Endothelial cell of umbilical vein (primary cell): ENCODE data around the gene WBP1L. TPM values are rescaled to one million over a fixed set of nuclear protein-coding genes. Genes with fewer than 3 reads are reported as not detected.

Experiments
- BruUV-seq: library from RNA; stranded (reverse); fragments of 400-500 nt; replicated peaks from 2 replicates; lab custom pipeline; 2021; lab: Mats Ljungman, UMichigan
- CTCF ChIA-PET: fragments of 300-600, 350-600 bp; sonication (Branson Sonifier 250); formaldehyde crosslinking; loops from one replicate; lab custom pipeline; 2021; ENCODE audit warnings: antibody characterized with exemption, inconsistent platforms; lab: Charles Lee
- POLR2A ChIA-PET: fragments of 300-600, 350-600 bp; sonication (Branson Sonifier 250); formaldehyde crosslinking; loops from one replicate; lab custom pipeline; 2021; ENCODE audit warnings: antibody characterized with exemption, inconsistent platforms; lab: Charles Lee
- DNase-seq: peaks from one replicate; pipeline ENCODE4 v3.0.0-alpha.2; 2011; ENCODE audit warnings: low read depth, low spot score
- FAIRE-seq: peaks from 2 replicates; lab custom pipeline; 2011; peaks lifted over from hg19 to GRCh38; lab: Jason Lieb, UNC
- H2AFZ ChIP-seq: 2 replicates; pipeline ENCODE4 v1.6.0; 2012; ENCODE audit warnings: low read depth, low read length, control low read depth, inconsistent platforms
- H3K27ac ChIP-seq: 2 replicates; pipeline ENCODE4 v1.5.1; 2011; ENCODE audit warnings: low read depth, mild to moderate bottlenecking, control low read depth, low read length, moderate library complexity; ENCODE audit not compliant: insufficient read depth
- H3K27me3 ChIP-seq, 2 experiments: 2 replicates each; pipeline versions ENCODE4 v1.6.0 to v1.6.1; 2011; ENCODE audit warnings: low read length in 2 of 2, mixed read lengths in 1 of 2; ENCODE audit not compliant: control insufficient read depth in 2 of 2, insufficient read depth in 2 of 2
- H3K36me3 ChIP-seq, 2 experiments: 2 replicates in 1 of 2; 3 replicates in 1 of 2; pipeline ENCODE4 v1.5.1; 2011; ENCODE audit warnings: low read length in 2 of 2, mild to moderate bottlenecking in 1 of 2, moderate library complexity in 1 of 2; ENCODE audit not compliant: control insufficient read depth in 2 of 2, insufficient read depth in 2 of 2; ENCODE audit errors: extremely low read depth in 1 of 2
- H3K4me1 ChIP-seq: 3 replicates; pipeline ENCODE4 v1.5.1; 2011; ENCODE audit warnings: mild to moderate bottlenecking, low read length; ENCODE audit not compliant: control insufficient read depth, insufficient read depth; ENCODE audit errors: extremely low read depth
- H3K4me2 ChIP-seq: 2 replicates; pipeline ENCODE4 v1.6.1; 2011; ENCODE audit warnings: low read length, control low read depth, mixed read lengths; ENCODE audit not compliant: insufficient read depth
- H3K4me3 ChIP-seq, 3 experiments: fragments of 200-600 bp in 1 of 3; sonication (generic), shearing (Covaris generic) in 1 of 3; replicated peaks in 1 of 3; 2 replicates each; pipeline ENCODE4 v1.5.1; 2011 to 2016; ENCODE audit warnings: control low read depth in 3 of 3, low read length in 3 of 3, mild to moderate bottlenecking in 2 of 3, inconsistent platforms in 1 of 3, low read depth in 1 of 3, moderate library complexity in 1 of 3; ENCODE audit not compliant: insufficient read depth in 1 of 3
- H3K79me2 ChIP-seq: 2 replicates; pipeline ENCODE4 v1.6.0; 2012; ENCODE audit warnings: low read length, inconsistent platforms; ENCODE audit not compliant: control insufficient read depth, insufficient read depth
- H3K9ac ChIP-seq: replicated peaks from 2 replicates; pipeline ENCODE3; 2011; ENCODE audit warnings: low read length, control low read depth; ENCODE audit not compliant: insufficient read depth; ENCODE audit errors: extremely low read depth
- H3K9me1 ChIP-seq: replicated peaks from 3 replicates; pipeline ENCODE4 v1.6.0; 2011; ENCODE audit warnings: mild to moderate bottlenecking, low read length; ENCODE audit not compliant: control insufficient read depth, insufficient read depth; ENCODE audit errors: extremely low read depth
- H3K9me3 ChIP-seq: replicated peaks from 2 replicates; pipeline ENCODE4 v1.5.1; 2012; ENCODE audit warnings: low read length, inconsistent platforms; ENCODE audit not compliant: control insufficient read depth, insufficient read depth
- H4K20me1 ChIP-seq: replicated peaks from 2 replicates; pipeline ENCODE3; 2011; ENCODE audit warnings: mild to moderate bottlenecking, low read length; ENCODE audit not compliant: control insufficient read depth, insufficient read depth; ENCODE audit errors: extremely low read depth
- EZH2 ChIP-seq: IDR thresholded peaks from 2 replicates; pipeline ENCODE4 v1.6.1; 2012; ENCODE audit warnings: borderline replicate concordance, low read depth, mild to moderate bottlenecking, moderate library complexity, low read length, inconsistent platforms; ENCODE audit not compliant: severe bottlenecking
- FOS ChIP-seq: IDR thresholded peaks from 2 replicates; pipeline ENCODE4 v1.6.1; 2011; ENCODE audit warnings: mild to moderate bottlenecking, low read length, moderate library complexity, borderline replicate concordance; ENCODE audit not compliant: insufficient read depth
- GATA2 ChIP-seq: IDR thresholded peaks from 2 replicates; pipeline ENCODE4 v1.7.0; 2011; ENCODE audit warnings: low read depth, mild to moderate bottlenecking, moderate library complexity, mixed read lengths, low read length; ENCODE audit not compliant: insufficient read length, insufficient read depth
- JUN ChIP-seq: IDR thresholded peaks from 2 replicates; pipeline ENCODE4 v1.6.1; 2011; ENCODE audit warnings: borderline replicate concordance, low read depth; ENCODE audit not compliant: insufficient read length, insufficient read depth
- MYC ChIP-seq: IDR thresholded peaks from one replicate; pipeline ENCODE4 v1.6.1; 2011; ENCODE audit warnings: mild to moderate bottlenecking, low read depth, low read length
- POLR2A ChIP-seq: IDR thresholded peaks from 2 replicates; pipeline ENCODE4 v1.6.1; 2012; ENCODE audit warnings: low read depth, mild to moderate bottlenecking, control low read depth, low read length
- POLR2AphosphoS5 ChIP-seq: IDR thresholded peaks from 2 replicates; pipeline ENCODE4 v1.6.1; 2012; ENCODE audit warnings: low read depth, mild to moderate bottlenecking, control low read depth, low read length, moderate library complexity; ENCODE audit not compliant: insufficient read depth
- dilution Hi-C: fragments of 300-500 bp; cut with MboI; formaldehyde crosslinking; loops from one replicate; pipeline ENCODE4 v1.15.0; 2019; ENCODE audit warnings: low sequenced_read_pairs; ENCODE audit not compliant: extremely low pct_ligation_motif_present
- intact Hi-C: fragments of 100-400 bp; cut with micrococcal nuclease; formaldehyde crosslinking; loops from one replicate; pipeline ENCODE4 v1.10.0; 2022
- polyA plus RNA-seq, 4 experiments: library from polyadenylated mRNA; depleted of rRNA in 3 of 4; stranded (reverse) in 3 of 4; unstranded in 1 of 4; fragments of >200 nt; gene quantifications; 2 replicates each; pipeline versions ENCODE4 v1.2.1 to v1.2.3, GENCODE V29; 2011 to 2012; ENCODE audit warnings: missing spikeins in 1 of 4
- total RNA-seq: library from RNA; stranded (reverse); gene quantifications from 2 replicates; pipeline ENCODE4 v1.2.3, GENCODE V29; 2021
- TF ChIP-seq, protein P1 (sequence below), 2 donors: IDR thresholded peaks; 1 replicate in 1 of 2; 2 replicates in 1 of 2; pipeline ENCODE4 v1.5.1; 2011; ENCODE audit warnings: low read length in 2 of 2, mild to moderate bottlenecking in 2 of 2, moderate library complexity in 2 of 2, control low read depth in 1 of 2, inconsistent platforms in 1 of 2, low read depth in 1 of 2; ENCODE audit not compliant: insufficient read depth in 1 of 2; ENCODE audit errors: extremely low read depth in 1 of 2
- TF ChIP-seq, protein P2 (sequence below): IDR thresholded peaks from 2 replicates; pipeline ENCODE4 v1.6.1; 2011; ENCODE audit not compliant: insufficient read depth, insufficient read length

Gene WBP1L
- total and polyA plus RNA-seq, 2 donors (not counting 3 experiments of a cell fraction or from before 2014, with no cell fraction given) = 46.0 to 70.3 TPM

DNA sequence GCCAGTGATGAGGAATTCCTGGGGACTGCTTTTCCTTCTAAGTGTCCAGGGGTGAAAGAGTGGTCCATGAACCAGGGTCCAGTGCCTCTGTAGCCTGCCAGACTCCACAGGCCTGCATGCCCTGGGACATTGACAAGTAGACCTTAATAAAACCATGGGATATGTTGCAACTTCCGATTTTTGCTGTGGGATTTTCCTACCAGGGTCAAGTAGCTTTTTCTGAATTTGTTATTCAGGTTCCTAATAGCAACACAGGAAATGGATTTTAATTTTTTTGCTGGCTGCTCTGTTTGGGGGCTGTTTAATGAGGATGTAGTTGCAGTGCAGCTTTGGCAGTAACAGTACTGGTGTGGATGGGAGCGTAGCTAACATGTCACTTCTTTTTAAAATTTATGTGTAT is 42.1 kb downstream of the WBP1L start:
- H3K9me3 ChIP-seq = no peaks in the 10 kb centered on the region
- DNase-seq (peak; percentile 93), FAIRE-seq (peak; percentile 75)
- no TSS peak for BruUV-seq
- H3K4me3 ChIP-seq = no peak overlapping the region
- no peak overlapping the region for H3K4me2 ChIP-seq
- ChIA-PET POLR2A (interaction anchor here (1.0 kb wide), 1 partner anchor 10 kb away, joined by 3 read pairs; no protein-coding TSS in a partner anchor), CTCF (interaction anchor here (1.0 to 1.7 kb wide), 6 partner anchors 11 to 37 kb away, joined by 3 to 7 read pairs (median 4); no protein-coding TSS in a partner anchor)
- H3K4me1 ChIP-seq = peaks cover 40% of the 10 kb centered on the region
- H3K79me2 ChIP-seq = peaks cover 16% of the 10 kb centered on the region
- TF ChIP-seq, protein P1, sequence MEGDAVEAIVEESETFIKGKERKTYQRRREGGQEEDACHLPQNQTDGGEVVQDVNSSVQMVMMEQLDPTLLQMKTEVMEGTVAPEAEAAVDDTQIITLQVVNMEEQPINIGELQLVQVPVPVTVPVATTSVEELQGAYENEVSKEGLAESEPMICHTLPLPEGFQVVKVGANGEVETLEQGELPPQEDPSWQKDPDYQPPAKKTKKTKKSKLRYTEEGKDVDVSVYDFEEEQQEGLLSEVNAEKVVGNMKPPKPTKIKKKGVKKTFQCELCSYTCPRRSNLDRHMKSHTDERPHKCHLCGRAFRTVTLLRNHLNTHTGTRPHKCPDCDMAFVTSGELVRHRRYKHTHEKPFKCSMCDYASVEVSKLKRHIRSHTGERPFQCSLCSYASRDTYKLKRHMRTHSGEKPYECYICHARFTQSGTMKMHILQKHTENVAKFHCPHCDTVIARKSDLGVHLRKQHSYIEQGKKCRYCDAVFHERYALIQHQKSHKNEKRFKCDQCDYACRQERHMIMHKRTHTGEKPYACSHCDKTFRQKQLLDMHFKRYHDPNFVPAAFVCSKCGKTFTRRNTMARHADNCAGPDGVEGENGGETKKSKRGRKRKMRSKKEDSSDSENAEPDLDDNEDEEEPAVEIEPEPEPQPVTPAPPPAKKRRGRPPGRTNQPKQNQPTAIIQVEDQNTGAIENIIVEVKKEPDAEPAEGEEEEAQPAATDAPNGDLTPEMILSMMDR (IDR thresholded peaks at IDR 0.05; ENCODE audit: extremely low read depth in 1 of 2, insufficient read depth in 1 of 2, low read depth in 1 of 2, low read length in 2 of 2) = no peak
- TF ChIP-seq POLR2A (no peak), JUN (no peak), EZH2 (no peak), MYC (no peak), GATA2 (no peak), POLR2AphosphoS5 (no peak), FOS (no peak)
- TF ChIP-seq, protein P2, sequence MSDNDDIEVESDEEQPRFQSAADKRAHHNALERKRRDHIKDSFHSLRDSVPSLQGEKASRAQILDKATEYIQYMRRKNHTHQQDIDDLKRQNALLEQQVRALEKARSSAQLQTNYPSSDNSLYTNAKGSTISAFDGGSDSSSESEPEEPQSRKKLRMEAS = no peak
- no peak overlapping the region for H3K27ac ChIP-seq
- H2AFZ ChIP-seq = no peak overlapping the region
- dilution Hi-C loops = no loop called here
- H3K9ac ChIP-seq = no peak overlapping the region
- H3K9me1 ChIP-seq = no peaks in the 10 kb centered on the region
- no peaks in the 10 kb centered on the region for H4K20me1 ChIP-seq
- H3K27me3 ChIP-seq = no peaks in the 10 kb centered on the region
- H3K36me3 ChIP-seq = no peaks in the 10 kb centered on the region
- intact Hi-C loops = no loop called here
